Motor neuron (in vitro differentiated cells): ENCODE measurements around the gene PGAM5. TPM values are rescaled to one million over a fixed set of nuclear protein-coding genes. Genes with fewer than 3 reads are reported as not detected.

Experiments
- ATAC-seq, 8 experiments: fragments of 200-7000 bp; cut with Tn5 transposase; replicated peaks in 6 of 8; 2 replicates each; pipeline ENCODE4 v1.8.0; 2021; ENCODE audit warnings: mild to moderate bottlenecking in 8 of 8, moderate library complexity in 8 of 8
- H3K27ac ChIP-seq, 2 donors: fragments of 250-450 bp; sonication (Bioruptor Pico); 2 replicates each; pipeline ENCODE4 v1.9.0; 2021; ENCODE audit warnings: antibody characterized with exemption in 2 of 2, mild to moderate bottlenecking in 2 of 2, moderate library complexity in 1 of 2
- H3K4me1 ChIP-seq, 2 donors: fragments of 250-450 bp; sonication (Bioruptor Pico); replicated peaks in 1 of 2; 2 replicates each; pipeline ENCODE4 v1.6.1; 2021; ENCODE audit warnings: antibody characterized with exemption in 2 of 2, mild to moderate bottlenecking in 2 of 2, moderate library complexity in 1 of 2
- H3K4me3 ChIP-seq, 5 donors: fragments of 250-450 bp; sonication (Bioruptor Pico); 2 replicates each; pipeline ENCODE4 v1.9.0; 2021; ENCODE audit warnings: antibody characterized with exemption in 5 of 5, mild to moderate bottlenecking in 5 of 5, moderate library complexity in 4 of 5
- WGBS, 10 experiments: fragments of 450-650 bp; shearing (Covaris generic); methylation state at CpG; one replicate each; pipeline ENCODE4 v1.0.0; 2022; 5-methylcytosine and 5-hydroxymethylcytosine counted together
- in situ Hi-C, 9 experiments: fragments of 400-800 bp; cut with MboI; loops; one replicate each; pipeline ENCODE4 v1.15.0; 2021; ENCODE audit warnings: low sequenced_read_pairs in 9 of 9, low pct_unique_long_range_greater_than_20kb in 2 of 9; ENCODE audit not compliant: unreplicated experiment in 9 of 9
- total RNA-seq, 8 experiments: library from RNA; unstranded; fragments of 300-600 nt; gene quantifications; 2 replicates each; pipeline versions ENCODE4 v1.2.3 to v1.2.4, GENCODE V29; 2022

PGAM5 gene
- total RNA-seq, 8 experiments from 2014 or later, result 19.8 to 50.5 (median 25.5) TPM

DNA sequence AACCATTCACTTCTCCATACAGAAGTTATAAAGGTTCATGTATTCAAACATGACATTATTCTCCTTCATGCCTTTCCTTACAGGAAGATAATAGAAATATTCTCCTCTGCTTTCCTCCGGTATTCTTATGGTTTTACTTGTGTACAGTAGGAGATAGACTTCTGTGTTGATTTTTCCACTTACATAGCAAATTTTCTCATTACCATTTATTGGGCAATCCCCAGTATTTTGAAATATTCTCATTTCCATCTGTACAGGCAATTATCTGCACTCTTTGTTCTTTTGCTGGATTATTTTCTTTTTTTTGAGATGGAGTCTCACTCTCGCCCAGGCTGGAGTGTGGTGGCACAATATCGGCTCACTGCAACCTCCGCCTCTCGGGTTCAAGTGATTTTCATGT lies 12.3 kb upstream of the PGAM5 start:
- H3K27ac ChIP-seq, result no peak overlapping the region
- 0 to 100% (median 83%) methylated on average over 1 to 5 of the region's 5 CpGs for WGBS, 10 experiments
- H3K4me1 ChIP-seq, result no peaks in the 10 kb centered on the region
- in situ Hi-C loops, result no loop called here
- ATAC-seq, result peak in 2 of 8 experiments; percentile 46 to 71
- no peak overlapping the region for H3K4me3 ChIP-seq

DNA sequence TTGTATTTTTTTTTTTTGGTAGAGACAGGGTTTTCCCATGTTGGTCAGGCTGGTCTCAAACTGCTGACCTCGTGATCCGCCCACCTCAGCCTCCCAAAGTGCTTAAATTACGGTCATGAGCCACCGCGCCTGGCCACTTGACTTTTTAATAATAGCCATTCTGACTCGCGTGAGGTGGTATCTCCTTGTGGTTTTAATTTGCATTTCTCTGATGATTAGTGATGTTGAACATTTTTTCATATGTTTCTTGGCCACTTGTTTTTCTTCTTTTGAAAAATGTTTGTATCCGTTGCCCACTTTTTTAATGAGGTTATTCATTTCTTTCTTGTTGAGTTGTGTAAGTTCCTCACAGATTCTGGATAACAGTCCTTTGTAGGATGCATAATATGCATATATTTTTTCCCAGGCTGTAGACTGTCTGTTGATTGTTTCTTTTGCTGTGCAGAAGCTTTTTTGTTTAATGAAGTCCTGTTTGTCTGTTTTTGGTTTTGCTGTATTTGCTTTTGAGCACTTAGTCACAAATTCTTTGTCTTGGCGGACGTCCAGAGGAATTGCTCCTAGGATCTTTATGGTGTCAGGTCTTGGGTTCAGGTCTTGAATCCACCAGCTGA lies 10.3 kb upstream of the PGAM5 start:
- 29 to 100% (median 89%) methylated on average over 3 to 10 of the region's 10 CpGs; no CpG with 5 or more reads in 1 of the 10 experiments for WGBS, 10 experiments
- no peaks in the 10 kb centered on the region for H3K4me1 ChIP-seq
- in situ Hi-C loops, result no loop called here
- no peak overlapping the region for H3K4me3 ChIP-seq
- H3K27ac ChIP-seq, result no peak overlapping the region
- peak in 3 of 8 experiments; percentile 38 to 66 (median 61) for ATAC-seq

DNA sequence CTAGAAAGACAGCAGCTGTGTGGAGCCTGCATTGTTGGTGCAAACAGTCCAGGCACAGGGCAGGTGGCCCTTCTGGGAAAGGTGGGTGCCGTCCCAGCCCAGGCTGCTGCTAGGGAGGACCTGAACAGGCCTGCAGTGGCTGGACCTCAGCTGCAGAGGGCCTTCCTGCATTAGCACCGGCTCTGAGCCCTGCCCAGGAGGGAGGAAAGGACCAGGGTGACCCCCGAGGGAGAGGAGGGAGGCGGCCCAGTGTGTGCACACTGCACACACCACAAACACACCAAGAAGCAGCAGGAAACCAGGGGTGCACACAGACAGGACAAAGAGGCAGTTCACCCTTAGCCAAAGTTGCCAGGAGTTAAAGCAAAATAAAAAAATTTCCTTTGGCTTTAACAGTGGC lies 8.0 kb upstream of the PGAM5 start:
- 80 to 100% methylated on average over 1 of the region's 4 CpGs; no CpG with 5 or more reads in 8 of the 10 experiments for WGBS, 10 experiments
- ATAC-seq, result peak in 7 of 8 experiments; percentile 18 to 69 (median 36)
- in situ Hi-C loops, result no loop called here

DNA sequence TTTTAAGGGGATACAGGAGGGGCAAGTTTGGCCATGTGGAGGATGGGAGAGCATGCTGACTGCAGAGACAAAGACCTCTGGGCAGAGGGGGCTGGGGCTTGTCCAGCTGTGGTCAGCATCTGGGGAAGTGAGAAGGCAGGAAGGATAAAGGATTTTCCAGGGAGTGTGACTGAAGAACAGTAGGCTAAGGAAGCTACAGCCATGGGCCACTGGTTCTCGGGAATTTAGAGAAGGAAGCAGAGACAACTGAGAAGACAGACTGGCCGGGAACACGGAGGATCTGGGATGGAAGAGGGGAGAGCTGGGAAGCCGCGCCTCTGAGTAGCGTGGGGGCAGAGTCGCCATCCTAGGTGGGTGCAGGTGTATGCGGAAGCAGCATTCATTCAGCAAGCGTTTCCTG lies 7.0 kb upstream of the PGAM5 start:
- WGBS, 10 experiments, result 65 to 100% (median 90%) methylated on average over 1 to 8 of the region's 9 CpGs; no CpG with 5 or more reads in 3 of the 10 experiments
- in situ Hi-C loops, result no loop called here
- no peak overlapping the region for H3K27ac ChIP-seq
- H3K4me1 ChIP-seq, result no peaks in the 10 kb centered on the region
- no peak overlapping the region for H3K4me3 ChIP-seq
- peak in 1 of 8 experiments; percentile 2 for ATAC-seq

More for the DNA sequence above, 8.0 kb upstream of the PGAM5 start:
- Histone ChIP-seq H3K27ac (no peak overlapping the region), H3K4me1 (no peaks in the 10 kb centered on the region), H3K4me3 (no peak overlapping the region)

DNA sequence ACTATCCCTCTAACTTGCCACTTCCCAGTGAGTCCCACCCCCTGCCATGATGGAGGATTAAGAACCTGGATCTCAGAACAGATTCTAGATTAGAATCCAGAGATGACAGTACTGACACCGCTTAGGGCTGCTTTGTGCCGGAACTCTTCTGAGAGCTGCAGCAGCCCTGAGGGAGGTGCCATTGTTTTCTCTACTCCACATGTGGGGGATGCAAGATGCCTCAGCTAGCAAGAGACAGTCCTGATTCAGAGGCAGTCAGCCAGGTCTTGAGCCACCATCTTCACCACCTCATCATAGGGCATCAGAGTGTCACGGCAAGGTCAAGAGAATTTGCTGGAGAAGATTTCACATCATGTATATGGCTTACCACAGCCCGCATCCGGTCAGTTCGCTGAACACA lies 3.4 kb upstream of the PGAM5 start:
- in situ Hi-C loops, result no loop called here
- no peak for ATAC-seq
- Histone ChIP-seq H3K4me3 (no peak overlapping the region), H3K27ac (no peak overlapping the region), H3K4me1 (peaks cover 0 to 6% of the 10 kb centered on the region in 2 donors)
- WGBS, 10 experiments, result 67 to 92% (median 82%) methylated on average over 1 to 5 of the region's 6 CpGs; no CpG with 5 or more reads in 6 of the 10 experiments

DNA sequence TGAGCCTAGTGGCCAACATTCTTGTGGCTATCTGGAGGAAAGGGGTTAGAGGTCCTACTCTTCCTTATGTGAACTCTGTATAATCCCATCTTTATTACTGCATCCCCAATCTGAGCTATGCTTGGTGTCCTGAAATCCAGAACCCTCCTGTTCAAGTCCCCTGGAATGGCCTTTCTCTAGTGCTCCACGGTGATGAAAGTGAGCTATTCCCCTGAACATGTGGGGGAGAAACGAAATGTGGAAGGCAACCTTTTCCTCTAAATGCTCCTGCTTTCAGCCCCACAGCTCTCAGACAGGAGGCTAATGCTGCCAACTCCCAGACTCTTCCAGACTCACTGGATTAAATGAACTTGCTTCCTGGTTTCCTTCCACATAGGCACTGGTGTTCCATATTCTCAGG lies 2.5 kb upstream of the PGAM5 start:
- Histone ChIP-seq H3K4me3 (no peak overlapping the region), H3K27ac (no peak overlapping the region), H3K4me1 (peaks cover 0 to 6% of the 10 kb centered on the region in 2 donors)
- in situ Hi-C loops, result no loop called here
- WGBS, 10 experiments, result 79 to 100% (median 92%) methylated on average over 1 to 2 of the region's 2 CpGs; no CpG with 5 or more reads in 6 of the 10 experiments
- no peak for ATAC-seq

DNA sequence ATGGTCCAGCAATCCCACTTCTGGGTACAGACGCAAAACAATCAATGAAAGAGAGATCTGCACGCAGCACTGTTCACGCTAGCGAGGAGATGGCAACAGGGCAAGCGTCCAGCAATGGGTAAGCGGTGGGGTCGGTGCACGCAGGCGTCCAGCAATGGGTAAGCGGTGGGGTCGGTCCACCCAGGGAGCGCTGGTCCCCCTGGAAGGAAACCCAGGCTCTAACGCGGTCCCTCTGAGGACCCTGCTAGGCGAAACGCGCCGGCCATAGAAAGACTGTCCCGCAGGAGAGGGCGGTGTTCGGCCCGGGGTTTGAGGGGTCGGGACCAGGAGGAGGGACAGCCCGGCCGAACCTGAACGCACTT lies 618 bp upstream of the PGAM5 start:
- in situ Hi-C loops, result no loop called here
- 0 to 9% (median 0%) methylated on average over 2 to 10 of the region's 26 CpGs; no CpG with 5 or more reads in 6 of the 10 experiments for WGBS, 10 experiments
- Histone ChIP-seq H3K4me3 (peak overlapping the region; percentile 69 to 91 (median 88)), H3K27ac (peak overlapping the region; percentile 28 to 90), H3K4me1 (peaks cover 0 to 6% of the 10 kb centered on the region in 2 donors)
- peak; percentile 24 to 51 (median 48) for ATAC-seq

DNA sequence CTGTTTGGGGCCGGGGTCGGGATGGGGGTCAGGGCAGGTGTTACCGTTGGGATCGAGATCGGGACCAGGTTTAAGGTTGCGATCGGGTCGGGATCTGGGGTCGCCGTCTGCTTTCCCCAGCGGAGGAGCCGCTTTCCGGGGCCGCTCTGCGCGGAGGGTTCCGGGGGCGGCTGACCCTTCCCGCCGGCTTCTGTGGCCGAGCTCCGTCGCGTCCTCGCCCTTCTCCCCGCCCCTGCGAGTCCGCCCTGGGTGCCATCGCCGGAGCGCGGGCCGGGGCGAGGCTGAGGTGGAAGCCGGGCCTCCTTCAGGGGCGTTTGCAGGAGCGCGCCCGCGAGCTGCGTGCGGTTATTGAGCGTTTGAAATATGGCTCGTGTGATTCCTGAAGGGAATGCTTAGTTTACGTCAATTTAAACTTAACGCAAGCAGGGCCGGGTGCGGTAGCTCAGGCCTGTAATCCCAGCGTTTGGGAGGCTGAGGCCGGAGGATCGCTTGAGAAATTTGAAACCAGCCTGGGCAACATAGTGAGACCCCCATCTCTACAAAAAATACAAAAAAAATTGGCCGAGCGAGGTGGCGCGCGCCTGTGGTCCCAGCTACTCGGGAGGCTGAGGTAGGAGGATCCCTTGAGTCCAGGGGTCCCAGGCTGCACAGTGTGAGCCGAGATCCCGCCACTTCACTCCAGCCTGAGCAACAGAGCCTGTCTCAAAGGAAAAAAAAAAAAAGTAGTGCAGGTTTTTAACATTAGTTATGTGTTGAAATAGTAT lies 620 bp downstream of the PGAM5 start:
- H3K4me3 ChIP-seq, result peak overlapping the region; percentile 69 to 91 (median 88)
- in situ Hi-C loops, result no loop called here
- ATAC-seq, result peak in 7 of 8 experiments; percentile 12 to 53 (median 20)
- WGBS, 10 experiments, result 15 to 72% (median 49%) methylated on average over 2 to 29 of the region's 59 CpGs; no CpG with 5 or more reads in 2 of the 10 experiments
- peaks cover 0 to 6% of the 10 kb centered on the region in 2 donors for H3K4me1 ChIP-seq
- peak overlapping the region; percentile 70 to 90 for H3K27ac ChIP-seq

DNA sequence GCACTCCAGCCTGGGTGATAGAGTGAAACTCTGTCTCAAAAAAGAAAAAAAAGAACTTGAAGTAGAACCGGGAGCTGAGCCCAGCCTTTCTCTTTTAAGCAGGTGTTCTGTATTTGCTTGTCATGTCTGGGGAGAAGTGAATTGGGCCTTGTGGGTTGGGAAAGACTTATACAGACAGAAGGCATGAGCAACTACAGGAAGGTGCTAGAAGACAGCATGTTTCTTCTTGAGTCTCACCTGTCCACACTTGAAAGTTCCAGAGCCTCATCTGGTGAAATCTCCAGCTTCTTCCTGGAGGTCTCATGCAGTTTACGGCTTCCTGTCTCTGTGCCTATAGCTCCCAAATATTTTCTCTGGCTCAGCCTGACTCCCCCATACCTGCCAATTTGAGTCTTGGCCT lies 2.5 kb downstream of the PGAM5 start:
- H3K4me3 ChIP-seq, result no peak overlapping the region
- H3K4me1 ChIP-seq, result peaks cover 0 to 6% of the 10 kb centered on the region in 2 donors
- H3K27ac ChIP-seq, result no peak overlapping the region
- whole genome bisulfite sequencing, 10 experiments, result 13 to 100% (median 83%) methylated on average over 1 to 2 of the region's 2 CpGs; no CpG with 5 or more reads in 3 of the 10 experiments
- in situ Hi-C loops, result no loop called here
- ATAC-seq, result no peak

DNA sequence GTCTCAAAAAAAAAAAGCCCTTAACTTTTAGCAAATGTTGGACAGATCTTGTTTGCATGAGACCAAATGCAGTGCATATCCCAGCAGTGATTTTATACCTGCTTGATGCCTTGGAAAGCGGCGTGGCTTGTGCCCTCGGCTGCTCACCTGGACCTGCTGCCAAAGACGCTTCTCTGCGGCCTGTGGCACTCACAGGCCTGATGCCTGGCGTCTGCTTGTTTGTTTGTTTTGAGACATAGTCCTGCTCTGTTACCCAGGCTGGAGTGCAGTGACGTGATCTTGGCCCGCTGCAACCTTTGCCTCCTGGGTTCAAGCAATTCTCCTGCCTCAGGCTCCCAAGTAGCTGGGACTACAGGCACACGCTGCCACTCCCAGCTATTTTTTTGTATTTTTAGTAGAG lies 5.2 kb downstream of the PGAM5 start:
- Histone ChIP-seq H3K27ac (no peak overlapping the region), H3K4me1 (no peaks in the 10 kb centered on the region), H3K4me3 (no peak overlapping the region)
- ATAC-seq, result no peak
- in situ Hi-C loops, result no loop called here
- 0 to 100% (median 100%) methylated on average over 1 to 3 of the region's 9 CpGs; no CpG with 5 or more reads in 5 of the 10 experiments for WGBS, 10 experiments

DNA sequence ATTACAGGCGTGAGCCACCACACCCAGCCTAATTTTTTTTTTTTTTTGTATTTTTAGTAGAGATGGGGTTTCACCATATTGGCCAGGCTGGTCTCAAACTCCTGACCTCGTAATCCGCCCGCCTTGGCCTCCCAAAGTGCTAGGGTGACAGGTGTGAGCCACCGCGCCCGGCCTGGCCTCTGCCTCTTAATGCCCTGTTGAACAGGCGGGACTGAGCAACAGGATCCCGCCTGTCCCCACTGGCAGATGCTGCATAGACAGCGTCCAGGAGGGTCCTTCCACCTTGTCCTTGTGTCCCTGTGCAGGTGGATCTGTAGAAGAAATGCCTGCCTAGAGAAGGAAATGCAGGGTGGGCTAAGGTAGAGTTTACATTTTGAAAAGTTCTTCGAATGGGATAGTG lies 5.7 kb downstream of the PGAM5 start:
- no peak for ATAC-seq
- WGBS, 10 experiments, result 60 to 100% (median 85%) methylated on average over 1 to 3 of the region's 11 CpGs; no CpG with 5 or more reads in 4 of the 10 experiments

DNA sequence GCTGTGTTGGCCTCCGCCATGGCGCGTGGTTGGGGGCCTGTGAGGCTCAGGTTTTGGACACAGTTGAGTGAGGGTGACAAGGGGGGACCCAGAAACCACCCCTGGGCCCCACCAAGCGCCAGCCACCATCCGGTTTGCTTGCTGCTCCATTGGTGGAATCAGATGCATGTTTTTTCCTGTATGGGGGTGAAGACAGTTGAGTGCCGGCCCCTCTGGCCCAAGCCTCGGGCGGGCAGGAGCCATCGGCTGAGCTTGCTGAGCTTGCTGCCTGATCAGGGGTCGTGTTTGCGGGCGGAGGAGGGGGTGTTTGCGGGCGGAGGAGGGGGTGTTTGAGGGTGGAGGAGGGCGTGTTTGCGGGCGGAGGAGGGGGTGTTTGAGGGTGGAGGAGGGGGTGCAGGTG lies 6.4 kb downstream of the PGAM5 start:
- Histone ChIP-seq H3K4me1 (no peaks in the 10 kb centered on the region), H3K4me3 (no peak overlapping the region), H3K27ac (no peak overlapping the region)
- 80 to 90% (median 82%) methylated on average over 3 to 4 of the region's 17 CpGs; no CpG with 5 or more reads in 7 of the 10 experiments for WGBS, 10 experiments
- in situ Hi-C loops, result no loop called here
- ATAC-seq, result no peak

More for the DNA sequence above, 5.7 kb downstream of the PGAM5 start:
- Histone ChIP-seq H3K27ac (no peak overlapping the region), H3K4me1 (no peaks in the 10 kb centered on the region), H3K4me3 (no peak overlapping the region)
- in situ Hi-C loops, result no loop called here
